LNCAP (cell line): ENCODE results near the gene CRHR1.

Experiments
- CTCF ChIP-seq: fragments of 450-650 bp; IDR thresholded peaks from 2 replicates; pipeline ENCODE4 v1.5.1; 2017; ENCODE audit warnings: mild to moderate bottlenecking

Gene CRHR1

GRCh38 chr17:45763182-45763581, 20.9 kb upstream of the CRHR1 start:
- TF ChIP-seq CTCF = no peak

GRCh38 chr17:45764479-45764878, 19.6 kb upstream of the CRHR1 start:
- no peak for TF ChIP-seq CTCF

GRCh38 chr17:45768000-45768399, 16.1 kb upstream of the CRHR1 start:
- TF ChIP-seq CTCF = no peak

- TF ChIP-seq CTCF = no peak
Measured at GRCh38 chr17:45770632-45771270, 13.4 kb upstream of the CRHR1 start.

- no peak for TF ChIP-seq CTCF
Measured at GRCh38 chr17:45771271-45771959, 12.7 kb upstream of the CRHR1 start.

- TF ChIP-seq CTCF = no peak
Measured at GRCh38 chr17:45775148-45775547, 9.0 kb upstream of the CRHR1 start.

- TF ChIP-seq CTCF = no peak
Measured at GRCh38 chr17:45775576-45776011, 8.5 kb upstream of the CRHR1 start.
